NT2/D1 (cell line): ENCODE data around the gene INSC.

Source experiments
- YY1 ChIP-seq: IDR thresholded peaks from 2 replicates; pipeline ENCODE4 v1.6.1; 2011; ENCODE audit not compliant: insufficient read length, insufficient read depth
- ZNF274 ChIP-seq: IDR thresholded peaks from 2 replicates; pipeline ENCODE4 v1.6.1; 2011; ENCODE audit warnings: mild to moderate bottlenecking, low read depth, low read length

DNA sequence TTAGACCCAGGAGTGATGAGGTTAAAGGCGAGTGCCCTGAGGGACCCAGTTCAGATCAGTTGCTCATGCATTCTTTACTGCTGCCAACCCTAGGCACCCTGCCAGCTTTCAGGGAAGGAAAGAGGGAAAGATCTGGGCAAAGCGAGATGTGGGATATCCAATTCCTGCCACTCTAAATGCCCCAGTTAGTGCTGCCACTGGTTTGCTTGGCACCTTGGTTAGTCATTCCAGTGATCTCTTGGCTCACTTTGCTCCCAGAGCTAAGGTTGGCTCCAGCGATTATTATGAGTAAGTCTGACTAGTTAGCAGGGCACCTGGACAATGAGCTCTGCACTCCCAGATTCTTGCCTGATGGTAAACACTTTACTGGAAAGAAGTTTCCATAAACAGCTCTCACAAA, 85.0 kb downstream of the INSC start:
- TF ChIP-seq YY1 (no peak), ZNF274 (no peak)
